Peyer's patch (tissue), 4 donors: ENCODE data around the gene DLGAP4.
A peak's percentile ranks its signal among the peaks of the same experiment; 100 is the strongest.

Experiments
- CTCF ChIP-seq, 6 experiments: fragments of 450-650 bp in 4 of 6; fragments of 200-600 bp in 2 of 6; sonication (generic) in 1 of 6; IDR thresholded peaks; one replicate each; pipeline ENCODE4 v1.5.1; 2017 to 2019; ENCODE audit warnings: antibody characterized with exemption in 6 of 6, mild to moderate bottlenecking in 3 of 6, moderate library complexity in 1 of 6
- POLR2A ChIP-seq, 2 donors: fragments of 450-650 bp; IDR thresholded peaks; one replicate each; pipeline ENCODE4 v1.5.1; 2017; ENCODE audit warnings: antibody characterized with exemption in 2 of 2, mild to moderate bottlenecking in 2 of 2, moderate library complexity in 2 of 2

DNA sequence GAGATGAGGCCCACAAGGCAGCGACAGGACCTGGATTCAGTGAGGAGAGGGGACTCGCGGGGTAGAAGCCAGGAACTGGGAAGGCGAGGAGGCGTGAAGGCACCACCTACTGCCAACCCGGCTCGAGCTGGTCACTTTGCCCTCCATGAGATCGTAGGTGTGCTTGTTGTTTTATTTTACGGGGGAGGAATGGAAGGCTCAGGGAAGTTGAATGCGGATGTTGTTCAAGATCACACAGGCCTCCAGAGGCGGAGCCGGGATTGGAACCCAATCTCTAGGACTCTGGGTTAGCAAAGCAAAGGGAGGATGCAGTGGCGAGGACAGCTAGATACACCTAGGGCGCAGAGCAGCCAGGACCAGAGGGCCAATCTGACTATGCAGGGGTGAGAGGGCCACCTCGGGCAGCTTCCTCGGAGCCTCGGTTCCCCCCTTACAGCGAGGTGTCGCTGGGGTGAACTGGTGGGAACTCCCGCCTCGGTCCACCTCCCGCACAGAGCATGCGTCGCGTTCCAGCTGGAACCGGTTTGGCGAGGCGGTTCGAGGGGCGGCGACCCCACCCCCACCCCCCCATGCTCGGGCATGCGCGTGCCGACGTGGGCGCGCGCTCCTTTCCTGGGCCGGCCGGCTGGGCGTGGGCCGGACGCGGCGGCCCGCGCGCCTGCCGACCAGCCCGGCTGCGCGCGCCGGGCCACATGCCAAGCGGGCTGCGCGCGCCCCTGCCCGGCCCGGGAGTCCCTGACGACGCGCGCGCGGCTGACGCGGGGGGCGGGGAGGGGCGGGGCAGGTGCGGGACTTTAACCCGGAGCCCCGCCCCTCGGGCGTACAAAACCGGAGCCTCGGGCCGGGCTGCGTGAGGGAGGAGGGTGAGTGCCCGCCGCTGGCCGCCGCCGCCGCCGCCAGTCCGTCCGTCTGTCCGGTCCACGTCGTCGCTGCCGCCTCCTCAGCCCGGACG is 154.8 kb downstream of the DLGAP4 start:
- TF ChIP-seq CTCF (IDR thresholded peaks at IDR 0.05) (peak in 1 of 6 experiments; percentile 17), POLR2A (IDR thresholded peaks at IDR 0.05) (peak; percentile 85 to 95)
